Neural progenitor cell (in vitro differentiated cells): ENCODE results near the gene CFAP92.

Source experiments
- EZH2 ChIP-seq: fragments of 200-600 bp; sonication (generic); IDR thresholded peaks from 2 replicates; pipeline ENCODE4 v1.6.1; 2017; ENCODE audit warnings: antibody characterized with exemption, mild to moderate bottlenecking, moderate library complexity
- EZH2phosphoT487 ChIP-seq: fragments of 200-600 bp; sonication (generic); IDR thresholded peaks from 2 replicates; pipeline ENCODE4 v1.6.1; 2017; ENCODE audit warnings: antibody characterized with exemption
- TF ChIP-seq, protein P1 (sequence below): fragments of 200-600 bp; sonication (generic); IDR thresholded peaks from 2 replicates; pipeline ENCODE4 v1.5.1; 2017; ENCODE audit warnings: antibody characterized with exemption, mild to moderate bottlenecking

DNA sequence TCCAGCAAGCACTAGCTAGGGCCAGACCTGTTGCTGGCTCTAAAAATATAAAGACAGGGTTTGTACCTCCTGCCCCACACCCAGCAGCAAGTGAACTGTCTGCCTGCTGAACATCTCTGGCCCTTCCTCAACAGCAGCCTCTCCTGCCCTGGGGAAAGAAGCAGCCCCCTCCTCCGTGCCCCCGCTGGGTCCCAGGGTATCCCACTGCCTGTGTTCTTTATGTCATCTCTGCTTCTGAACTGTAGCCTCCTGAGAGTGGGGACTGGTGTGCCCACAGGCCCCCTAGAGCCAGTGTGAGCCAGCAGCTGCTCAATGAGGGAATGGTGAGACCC lies 60.0 kb downstream of the CFAP92 start:
- TF ChIP-seq EZH2phosphoT487, result no peak
- TF ChIP-seq, protein P1, sequence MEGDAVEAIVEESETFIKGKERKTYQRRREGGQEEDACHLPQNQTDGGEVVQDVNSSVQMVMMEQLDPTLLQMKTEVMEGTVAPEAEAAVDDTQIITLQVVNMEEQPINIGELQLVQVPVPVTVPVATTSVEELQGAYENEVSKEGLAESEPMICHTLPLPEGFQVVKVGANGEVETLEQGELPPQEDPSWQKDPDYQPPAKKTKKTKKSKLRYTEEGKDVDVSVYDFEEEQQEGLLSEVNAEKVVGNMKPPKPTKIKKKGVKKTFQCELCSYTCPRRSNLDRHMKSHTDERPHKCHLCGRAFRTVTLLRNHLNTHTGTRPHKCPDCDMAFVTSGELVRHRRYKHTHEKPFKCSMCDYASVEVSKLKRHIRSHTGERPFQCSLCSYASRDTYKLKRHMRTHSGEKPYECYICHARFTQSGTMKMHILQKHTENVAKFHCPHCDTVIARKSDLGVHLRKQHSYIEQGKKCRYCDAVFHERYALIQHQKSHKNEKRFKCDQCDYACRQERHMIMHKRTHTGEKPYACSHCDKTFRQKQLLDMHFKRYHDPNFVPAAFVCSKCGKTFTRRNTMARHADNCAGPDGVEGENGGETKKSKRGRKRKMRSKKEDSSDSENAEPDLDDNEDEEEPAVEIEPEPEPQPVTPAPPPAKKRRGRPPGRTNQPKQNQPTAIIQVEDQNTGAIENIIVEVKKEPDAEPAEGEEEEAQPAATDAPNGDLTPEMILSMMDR, result no peak
- TF ChIP-seq EZH2, result no peak
